Measurements from ENCODE around the gene PAWR.

DNA sequence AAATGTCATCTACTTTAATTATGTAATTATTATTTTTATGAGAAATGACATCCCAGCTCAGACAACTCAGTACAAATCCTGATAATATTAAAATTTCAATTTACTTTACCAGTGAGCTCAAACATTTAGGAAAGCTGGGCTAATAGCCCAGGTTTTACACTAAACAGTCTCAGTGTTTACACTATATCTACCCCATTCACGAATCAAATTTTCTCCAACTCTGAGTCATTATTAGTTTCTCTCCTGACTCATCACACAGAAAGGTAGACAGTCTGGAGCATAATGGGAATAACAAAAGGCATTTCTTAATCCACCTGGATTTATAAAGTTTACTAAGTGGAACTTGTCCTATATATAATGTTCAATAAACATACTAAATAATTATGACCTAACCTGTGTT, 5.7 kb downstream of the PAWR start:
- TF ChIP-seq, protein P1, sequence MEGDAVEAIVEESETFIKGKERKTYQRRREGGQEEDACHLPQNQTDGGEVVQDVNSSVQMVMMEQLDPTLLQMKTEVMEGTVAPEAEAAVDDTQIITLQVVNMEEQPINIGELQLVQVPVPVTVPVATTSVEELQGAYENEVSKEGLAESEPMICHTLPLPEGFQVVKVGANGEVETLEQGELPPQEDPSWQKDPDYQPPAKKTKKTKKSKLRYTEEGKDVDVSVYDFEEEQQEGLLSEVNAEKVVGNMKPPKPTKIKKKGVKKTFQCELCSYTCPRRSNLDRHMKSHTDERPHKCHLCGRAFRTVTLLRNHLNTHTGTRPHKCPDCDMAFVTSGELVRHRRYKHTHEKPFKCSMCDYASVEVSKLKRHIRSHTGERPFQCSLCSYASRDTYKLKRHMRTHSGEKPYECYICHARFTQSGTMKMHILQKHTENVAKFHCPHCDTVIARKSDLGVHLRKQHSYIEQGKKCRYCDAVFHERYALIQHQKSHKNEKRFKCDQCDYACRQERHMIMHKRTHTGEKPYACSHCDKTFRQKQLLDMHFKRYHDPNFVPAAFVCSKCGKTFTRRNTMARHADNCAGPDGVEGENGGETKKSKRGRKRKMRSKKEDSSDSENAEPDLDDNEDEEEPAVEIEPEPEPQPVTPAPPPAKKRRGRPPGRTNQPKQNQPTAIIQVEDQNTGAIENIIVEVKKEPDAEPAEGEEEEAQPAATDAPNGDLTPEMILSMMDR (IDR thresholded peaks at IDR 0.05) = no peak
- TF ChIP-seq POLR2A (IDR thresholded peaks at IDR 0.05) = no peak

Measured in Peyer's patch (tissue), 4 donors.